H9 (cell line): ENCODE measurements around the gene ZNF660. TPM values are rescaled to one million over a fixed set of nuclear protein-coding genes. Genes with fewer than 3 reads are reported as not detected.

Experiments
- DNase-seq: peaks from one replicate; pipeline ENCODE4 v3.0.0-alpha.2; 2017
- H2AFZ ChIP-seq: one replicate; pipeline ENCODE4 v1.6.1; 2013; ENCODE audit warnings: mild to moderate bottlenecking, low read length, control low read depth, moderate library complexity
- H2AK5ac ChIP-seq: 2 replicates; pipeline ENCODE4 v1.6.1; 2013; ENCODE audit warnings: low read length, control low read depth, mixed read lengths; ENCODE audit not compliant: insufficient read length
- H2BK120ac ChIP-seq: one replicate; pipeline ENCODE4 v1.6.1; 2013; ENCODE audit warnings: low read depth, mild to moderate bottlenecking, low read length, control low read depth, inconsistent platforms; ENCODE audit not compliant: poor library complexity, severe bottlenecking
- H2BK12ac ChIP-seq: 2 replicates; pipeline ENCODE4 v1.6.1; 2013; ENCODE audit warnings: low read length, control low read depth, mixed read lengths, low read depth; ENCODE audit not compliant: insufficient read length
- H2BK15ac ChIP-seq: 2 replicates; pipeline ENCODE4 v1.6.1; 2013; ENCODE audit warnings: low read depth, low read length, control low read depth
- H2BK20ac ChIP-seq: one replicate; pipeline ENCODE4 v1.6.1; 2013; ENCODE audit warnings: low read depth, mild to moderate bottlenecking, low read length, control low read depth, inconsistent platforms; ENCODE audit not compliant: poor library complexity, severe bottlenecking
- H2BK5ac ChIP-seq: 2 replicates; pipeline ENCODE4 v1.6.1; 2013; ENCODE audit warnings: low read length, control low read depth, mixed read lengths; ENCODE audit not compliant: insufficient read length
- H3K14ac ChIP-seq: 2 replicates; pipeline ENCODE4 v1.6.1; 2013; ENCODE audit warnings: low read length, control low read depth; ENCODE audit not compliant: insufficient read depth
- H3K18ac ChIP-seq: 2 replicates; pipeline ENCODE4 v1.6.1; 2013; ENCODE audit warnings: low read depth, mild to moderate bottlenecking, mixed read lengths, low read length, control low read depth; ENCODE audit not compliant: insufficient read length
- H3K23ac ChIP-seq: 2 replicates; pipeline ENCODE4 v1.6.1; 2013; ENCODE audit warnings: low read length, control low read depth, mixed read lengths, low read depth; ENCODE audit not compliant: insufficient read length
- H3K23me2 ChIP-seq: 2 replicates; pipeline ENCODE4 v1.6.1; 2013; ENCODE audit warnings: low read depth, mild to moderate bottlenecking, mixed read lengths, low read length, control low read depth; ENCODE audit not compliant: insufficient read length, poor library complexity, severe bottlenecking
- H3K27ac ChIP-seq: 2 replicates; pipeline ENCODE4 v1.5.1; 2013; ENCODE audit warnings: low read length, control low read depth, mixed read lengths, low read depth; ENCODE audit not compliant: insufficient read length
- H3K27me3 ChIP-seq: 2 replicates; pipeline ENCODE4 v1.6.1; 2013; ENCODE audit warnings: low read length, control low read depth, inconsistent platforms; ENCODE audit not compliant: insufficient read depth
- H3K4ac ChIP-seq: 2 replicates; pipeline ENCODE4 v1.6.1; 2013; ENCODE audit warnings: low read depth, mild to moderate bottlenecking, control low read depth, inconsistent platforms, low read length, moderate library complexity
- H3K4me1 ChIP-seq: 2 replicates; pipeline ENCODE4 v1.6.1; 2013; ENCODE audit warnings: low read length, control low read depth, inconsistent platforms; ENCODE audit not compliant: insufficient read depth
- H3K4me2 ChIP-seq: 2 replicates; pipeline ENCODE4 v1.6.1; 2013; ENCODE audit warnings: low read length, control low read depth, mixed read lengths; ENCODE audit not compliant: insufficient read length, insufficient read depth
- H3K56ac ChIP-seq: 2 replicates; pipeline ENCODE4 v1.6.1; 2013; ENCODE audit warnings: low read depth, mild to moderate bottlenecking, mixed read lengths, low read length, control low read depth; ENCODE audit not compliant: insufficient read length
- H3K79me1 ChIP-seq: 2 replicates; pipeline ENCODE4 v1.6.1; 2013; ENCODE audit warnings: low read depth, mild to moderate bottlenecking, moderate library complexity, low read length, control low read depth, inconsistent platforms; ENCODE audit not compliant: insufficient read depth, poor library complexity, severe bottlenecking
- H3K79me2 ChIP-seq: 2 replicates; pipeline ENCODE4 v1.6.1; 2013; ENCODE audit warnings: low read length, control low read depth, inconsistent platforms; ENCODE audit not compliant: insufficient read depth
- H3K9ac ChIP-seq: 2 replicates; pipeline ENCODE4 v1.6.1; 2013; ENCODE audit warnings: low read length, control low read depth, mixed read lengths; ENCODE audit not compliant: insufficient read length; ENCODE audit errors: extremely low read depth
- H3K9me3 ChIP-seq: one replicate; pipeline ENCODE4 v1.6.1; 2013; ENCODE audit warnings: low read depth, low read length, inconsistent platforms; ENCODE audit not compliant: control insufficient read depth
- H3T11ph ChIP-seq: one replicate; pipeline ENCODE4 v1.6.1; 2013; ENCODE audit warnings: mild to moderate bottlenecking, low read length, control low read depth, inconsistent platforms
- H4K20me1 ChIP-seq: one replicate; pipeline ENCODE4 v1.6.1; 2013; ENCODE audit not compliant: control insufficient read depth, insufficient read length, insufficient read depth
- H4K5ac ChIP-seq: 2 replicates; pipeline ENCODE4 v1.6.1; 2013; ENCODE audit warnings: low read depth, mild to moderate bottlenecking, mixed read lengths, low read length, control low read depth; ENCODE audit not compliant: insufficient read length
- H4K8ac ChIP-seq: replicated peaks from 2 replicates; pipeline ENCODE4 v1.6.1; 2013; ENCODE audit warnings: low read length, control low read depth, mixed read lengths, low read depth; ENCODE audit not compliant: insufficient read length
- H4K91ac ChIP-seq: 2 replicates; pipeline ENCODE4 v1.6.1; 2013; ENCODE audit warnings: low read depth, mild to moderate bottlenecking, moderate library complexity, mixed read lengths, low read length, control low read depth; ENCODE audit not compliant: insufficient read length
- H3K27ac Mint-ChIP-seq, 3 experiments: 2 replicates in 2 of 3; 3 replicates in 1 of 3; pipeline ENCODE4 v1.8.0; 2020 to 2021; ENCODE audit warnings: mixed read lengths in 3 of 3, mild to moderate bottlenecking in 1 of 3, moderate library complexity in 1 of 3
- H3K27me3 Mint-ChIP-seq: 2 replicates; pipeline ENCODE4 v1.8.0; 2021; ENCODE audit warnings: low read depth, mild to moderate bottlenecking, moderate library complexity, mixed read lengths
- H3K36me3 Mint-ChIP-seq, 3 experiments: 2 replicates in 2 of 3; 3 replicates in 1 of 3; pipeline ENCODE4 v1.8.0; 2020 to 2021; ENCODE audit warnings: low read depth in 3 of 3, mixed read lengths in 3 of 3; ENCODE audit not compliant: insufficient read depth in 1 of 3
- H3K4me1 Mint-ChIP-seq, 2 experiments: 2 replicates each; pipeline ENCODE4 v1.8.0; 2020; ENCODE audit warnings: mixed read lengths in 2 of 2
- H3K4me3 Mint-ChIP-seq, 2 experiments: 2 replicates in 1 of 2; 3 replicates in 1 of 2; pipeline ENCODE4 v1.8.0; 2020 to 2021; ENCODE audit warnings: mild to moderate bottlenecking in 2 of 2, mixed read lengths in 2 of 2, moderate library complexity in 1 of 2
- H3K9me3 Mint-ChIP-seq, 2 experiments: 2 replicates in 1 of 2; 3 replicates in 1 of 2; pipeline ENCODE4 v1.8.0; 2020; ENCODE audit warnings: mild to moderate bottlenecking in 2 of 2, mixed read lengths in 2 of 2, moderate library complexity in 1 of 2
- CTCF ChIP-seq: fragments of 200-600 bp; sonication (generic); conservative IDR thresholded peaks from 3 replicates; pipeline ENCODE4 v1.8.0; 2021; ENCODE audit warnings: antibody characterized with exemption, mild to moderate bottlenecking
- WGBS: extraction: QIAGEN DNeasy Blood & Tissue Kit; methylation state at CpG from one replicate; pipeline ENCODE4 v1.1.7; 2013; ENCODE audit warnings: missing lambda C conversion rate, low lambda C conversion rate, mixed read lengths; ENCODE audit not compliant: insufficient read length; ENCODE audit errors: extremely low coverage; 5-methylcytosine and 5-hydroxymethylcytosine counted together
- total RNA-seq: library from RNA; stranded (reverse); gene quantifications from 2 replicates; pipeline ENCODE4 v1.2.1, GENCODE V29; 2021

Gene ZNF660
- total RNA-seq, 1 experiment from 2014 or later: 18.7 TPM

GRCh38 chr3:44568561-44568960, 16.2 kb upstream of the ZNF660 start:
- no peak for TF ChIP-seq CTCF
- Histone ChIP-seq H3K27me3 (no peaks in the 10 kb centered on the region), H2BK12ac (no peak overlapping the region), H3K79me2 (no peaks in the 10 kb centered on the region), H4K20me1 (no peaks in the 10 kb centered on the region), H3K23me2 (no peaks in the 10 kb centered on the region), H4K8ac (no peak overlapping the region), H2BK20ac (no peak overlapping the region), H3K23ac (no peak overlapping the region), H3K4ac (no peak overlapping the region), H4K5ac (no peak overlapping the region), H4K91ac (no peak overlapping the region), H3K27ac (no peak overlapping the region), H3T11ph (no peak overlapping the region), H3K4me2 (no peak overlapping the region), H3K4me1 (no peaks in the 10 kb centered on the region), H3K9ac (no peak overlapping the region), H2AFZ (no peak overlapping the region), H2AK5ac (no peak overlapping the region), H3K9me3 (peaks cover 16% of the 10 kb centered on the region), H3K56ac (no peak overlapping the region), H3K79me1 (no peaks in the 10 kb centered on the region), H2BK5ac (no peak overlapping the region), H2BK120ac (no peak overlapping the region), H3K18ac (no peak overlapping the region), H3K14ac (no peak overlapping the region), H2BK15ac (no peak overlapping the region)
- H3K27ac Mint-ChIP-seq: no peak overlapping the region
- H3K27me3 Mint-ChIP-seq: no peaks in the 10 kb centered on the region
- no peaks in the 10 kb centered on the region for H3K4me1 Mint-ChIP-seq
- DNase-seq: no peak
- H3K36me3 Mint-ChIP-seq: peaks cover 83 to 84% (median 84%) of the 10 kb centered on the region in 3 experiments
- peaks cover 16 to 28% of the 10 kb centered on the region in 2 experiments; a peak in 4 of 5 replicates for H3K9me3 Mint-ChIP-seq
- no CpG with 5 or more reads among the region's 1 CpG for WGBS
- no peak overlapping the region for H3K4me3 Mint-ChIP-seq
